8988T (cell line): Measurements from ENCODE around the gene SEMA4D.
"Not testable (repeated sequence)": the region's sequence is repeated elsewhere in the genome, so short reads cannot be mapped to it uniquely, and the experiment has no call there.

Source experiments
- DNase-seq: peaks from one replicate; pipeline ENCODE4 v3.0.0; 2011

SEMA4D gene

DNA sequence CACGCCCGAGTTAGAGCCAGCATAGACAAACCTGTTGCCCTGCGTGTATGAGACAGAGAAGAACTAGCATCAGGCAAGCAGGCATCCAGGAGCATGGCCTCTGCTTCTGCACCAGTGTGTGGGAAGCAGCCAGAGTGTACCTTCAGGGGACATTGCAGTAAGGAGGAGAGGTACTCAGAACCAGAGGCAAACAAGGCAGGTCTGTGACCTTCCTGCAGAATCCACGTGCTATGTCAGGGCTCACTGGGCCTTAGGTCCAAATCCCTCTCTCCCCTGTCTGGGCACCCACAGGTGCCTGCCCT is 116.7 kb downstream of the SEMA4D start:
- DNase-seq: no peak

DNA sequence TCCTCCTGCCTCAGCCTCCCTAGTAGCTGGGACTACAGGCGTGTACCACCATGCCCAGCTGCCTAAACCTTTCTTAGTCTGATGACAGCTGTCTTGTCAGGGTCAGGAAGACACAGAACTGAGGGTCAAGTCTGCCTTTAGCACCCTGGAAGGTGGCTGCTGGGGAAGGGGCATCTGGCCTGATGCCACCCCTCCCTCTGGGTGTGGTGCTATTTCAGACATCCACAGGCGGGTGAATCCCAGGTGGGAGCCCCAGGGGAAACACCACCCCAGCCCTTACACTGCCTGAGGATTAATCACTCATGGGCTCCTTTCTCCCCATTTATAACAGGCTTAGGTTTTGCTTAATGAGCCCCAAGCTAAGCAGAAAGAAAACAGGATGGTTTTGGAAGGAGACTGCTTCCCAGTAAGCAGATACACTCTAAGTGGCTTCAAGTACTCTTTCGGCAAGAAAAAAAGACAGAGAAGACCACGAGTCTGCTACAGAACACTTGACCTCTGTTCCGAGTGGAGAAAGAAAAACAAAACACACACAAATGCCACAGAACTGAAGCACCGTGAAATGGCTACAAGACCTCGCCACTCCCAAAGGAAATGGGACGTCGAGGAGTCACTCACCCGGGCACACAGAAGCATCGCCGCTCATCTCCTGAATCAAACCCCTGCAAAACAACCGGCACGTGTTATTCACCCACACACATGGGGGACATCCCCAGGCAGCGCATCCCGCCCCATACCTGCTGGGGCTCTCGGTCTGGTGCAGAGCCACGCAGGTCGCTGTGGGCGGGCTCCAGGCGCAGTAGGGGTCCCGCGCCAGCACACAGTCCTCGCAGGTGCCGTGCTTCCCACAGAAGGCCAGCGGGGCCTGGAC is 117.2 kb downstream of the SEMA4D start:
- DNase-seq: no peak

DNA sequence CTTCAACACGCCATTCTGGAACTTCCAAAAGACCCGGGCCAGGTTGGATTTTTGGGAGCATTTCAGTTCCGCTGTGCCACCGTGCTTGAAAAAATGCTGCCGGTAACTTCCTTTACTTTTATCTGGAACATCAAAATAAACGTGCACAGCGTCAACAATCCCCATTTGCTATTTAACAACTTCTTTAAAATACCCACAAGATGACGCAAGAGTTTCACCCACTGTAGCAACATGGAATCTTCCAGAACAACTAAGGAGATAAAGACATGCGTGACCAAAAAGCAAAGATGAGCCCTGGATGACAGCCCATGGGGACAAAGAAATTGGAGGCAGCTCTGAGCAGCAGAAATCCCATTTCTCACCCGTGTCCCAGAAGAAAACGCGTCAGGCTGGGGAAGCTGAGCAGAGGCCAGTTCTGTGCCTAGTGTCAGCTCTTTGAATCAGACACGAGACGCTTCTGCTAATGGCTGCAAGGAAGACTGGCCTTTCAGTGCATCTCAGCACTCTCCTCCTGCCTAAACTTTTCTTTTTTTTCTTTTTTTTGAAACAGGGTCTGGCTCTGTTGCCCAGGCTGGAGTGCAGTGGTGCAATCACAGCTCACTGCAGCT is 118.3 kb downstream of the SEMA4D start:
- no peak for DNase-seq

DNA sequence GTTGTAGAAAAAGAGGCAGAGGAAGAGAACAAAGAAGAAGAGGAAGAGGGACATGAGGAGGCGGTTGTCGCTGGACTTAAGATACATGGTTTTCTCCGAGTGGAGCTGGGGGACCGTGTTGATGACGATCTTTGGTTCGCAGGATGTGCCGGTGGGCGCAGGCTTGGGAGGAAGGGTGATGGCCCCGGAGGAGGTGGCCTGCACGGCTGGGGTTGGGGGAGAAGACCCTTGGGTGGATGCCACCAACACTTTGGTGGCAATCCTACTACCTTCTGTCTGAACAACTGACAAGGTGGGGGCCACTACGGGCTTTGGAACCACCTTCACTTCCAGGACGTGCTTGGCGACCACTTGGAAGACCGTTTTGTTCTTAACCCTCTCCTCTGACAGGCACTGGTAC is 118.9 kb downstream of the SEMA4D start:
- DNase-seq: no peak

DNA sequence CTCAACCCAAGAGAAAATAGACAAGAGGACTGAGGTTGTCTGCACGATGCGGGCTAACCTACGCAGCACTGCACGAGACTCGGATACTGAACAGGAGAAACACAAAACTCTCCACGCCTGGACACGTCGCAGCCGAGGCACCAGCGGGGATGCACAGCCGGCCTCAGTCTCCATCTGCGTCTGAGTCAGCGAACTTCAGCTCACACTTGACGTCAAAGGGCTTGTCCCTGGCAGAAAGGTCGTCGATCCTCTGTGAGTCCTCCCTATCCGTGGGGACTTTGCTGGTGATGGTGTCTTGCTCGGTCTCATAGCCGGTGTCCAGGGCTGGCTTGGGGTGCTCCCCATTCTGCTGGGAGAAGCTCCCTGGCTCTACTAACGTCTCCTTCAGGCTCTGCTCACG is 119.4 kb downstream of the SEMA4D start:
- no peak for DNase-seq

DNA sequence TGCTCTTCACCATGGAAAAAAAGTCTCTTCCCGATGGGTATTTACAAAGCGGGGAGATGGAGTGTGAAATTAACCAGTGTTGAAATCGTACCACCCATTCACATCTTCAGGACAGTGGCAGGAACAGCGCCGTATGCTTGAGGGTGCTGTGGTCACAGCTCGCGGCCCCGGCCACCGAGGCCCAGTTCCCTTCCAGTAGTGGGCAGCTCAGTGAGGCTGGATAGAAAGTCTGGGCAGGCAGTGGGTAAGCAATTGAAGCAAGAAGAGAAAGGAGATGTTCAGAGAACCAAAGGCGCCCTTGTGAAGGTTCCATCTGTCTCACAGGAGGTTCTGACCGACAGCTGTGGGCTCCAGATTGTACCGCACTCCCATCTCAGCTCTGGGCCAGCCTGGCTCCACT is 120.5 kb downstream of the SEMA4D start:
- no peak for DNase-seq

DNA sequence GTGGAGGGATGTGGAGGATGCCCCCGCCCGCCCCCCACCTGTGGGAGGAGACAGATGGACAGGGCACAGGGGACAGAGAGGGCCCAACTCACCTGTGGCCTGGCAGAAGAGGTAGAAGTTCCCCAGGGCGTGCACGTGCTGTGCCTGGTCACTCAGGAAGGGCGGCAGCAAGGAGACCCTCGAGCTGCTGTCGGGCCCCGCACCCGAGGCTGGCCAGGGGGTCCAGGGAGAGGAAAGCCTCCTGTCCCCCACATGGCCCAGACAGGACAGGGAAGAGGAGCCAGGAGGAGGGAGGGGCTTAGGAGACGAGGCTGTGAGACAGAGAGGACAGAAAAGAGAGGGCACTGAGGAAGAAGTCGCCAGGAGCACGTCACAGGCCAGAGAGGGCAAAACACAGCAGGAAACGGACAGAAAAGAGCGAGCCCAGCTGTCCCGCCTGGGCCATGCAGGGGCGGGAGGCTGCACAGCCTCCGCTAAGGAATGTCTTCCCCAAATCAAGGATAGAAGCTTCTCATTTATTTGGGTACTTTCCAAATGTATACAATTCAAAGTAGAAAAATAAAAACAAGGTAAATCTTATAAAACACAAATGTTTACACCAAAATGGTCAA is 121.1 kb downstream of the SEMA4D start:
- no peak for DNase-seq

DNA sequence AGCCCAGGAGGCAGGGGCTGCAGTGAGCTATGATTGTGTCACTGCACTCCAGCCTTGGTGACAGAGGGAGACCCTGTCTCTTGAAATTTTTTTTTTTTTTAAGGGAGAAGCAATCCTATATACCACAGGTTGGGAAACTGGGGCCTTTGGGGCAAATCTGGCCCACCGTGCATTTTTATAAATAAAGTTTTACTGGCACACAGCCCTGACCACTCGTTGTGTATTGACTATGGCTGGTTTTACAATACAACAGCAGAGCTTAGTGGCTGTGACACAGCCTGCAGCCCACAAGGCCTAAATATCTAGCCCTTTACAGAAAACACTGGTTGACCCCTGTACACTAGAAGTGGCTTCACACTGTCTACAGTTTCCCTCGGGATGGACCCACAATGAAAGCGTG is 121.6 kb downstream of the SEMA4D start:
- no peak for DNase-seq

DNA sequence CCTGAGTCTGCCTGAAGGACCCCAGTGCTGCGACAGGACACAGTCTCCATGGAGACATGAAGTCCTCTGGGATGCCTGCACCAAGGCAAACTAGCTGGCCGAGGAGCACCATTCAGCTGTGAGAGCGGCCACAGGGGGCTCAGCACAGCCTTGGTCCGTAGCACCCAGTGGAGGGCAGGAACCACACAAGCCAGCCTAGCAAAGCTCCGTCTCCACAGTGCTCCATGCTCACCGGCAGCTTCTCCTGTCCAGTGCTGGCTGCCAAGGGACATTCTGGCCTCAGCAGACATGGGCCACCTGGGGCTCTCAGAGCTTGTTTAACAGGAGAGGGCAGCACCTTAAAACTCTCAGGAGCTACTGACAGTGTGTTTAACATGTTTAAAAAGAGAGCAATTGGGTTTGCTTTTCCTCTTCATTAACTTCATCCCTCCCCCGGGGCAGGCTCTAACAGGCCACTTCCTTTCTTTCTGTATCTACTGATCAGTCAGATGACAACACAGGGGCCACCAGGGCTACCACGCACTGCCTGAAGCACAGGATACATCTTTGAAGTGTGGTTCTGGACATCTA is 122.6 kb downstream of the SEMA4D start:
- DNase-seq: no peak

DNA sequence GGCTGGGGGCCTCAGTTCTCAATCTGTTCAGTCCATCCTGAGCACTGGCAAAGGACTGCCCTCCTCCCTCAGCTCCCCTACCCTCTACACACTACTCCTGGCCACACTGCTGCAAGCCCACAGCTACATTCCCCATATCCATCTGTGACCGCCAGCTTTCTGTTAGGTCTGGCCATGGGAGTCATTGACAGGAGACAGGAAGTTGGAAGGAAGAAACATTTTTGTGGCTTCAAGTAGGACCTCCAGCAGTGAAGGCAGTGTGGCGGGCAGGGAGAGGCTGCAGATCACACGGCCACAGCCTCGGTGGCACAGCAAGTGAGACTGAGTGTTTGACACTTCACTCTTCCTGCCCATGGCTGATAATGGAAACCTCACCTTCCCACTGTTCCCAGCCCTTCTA is 123.7 kb downstream of the SEMA4D start:
- no peak for DNase-seq

DNA sequence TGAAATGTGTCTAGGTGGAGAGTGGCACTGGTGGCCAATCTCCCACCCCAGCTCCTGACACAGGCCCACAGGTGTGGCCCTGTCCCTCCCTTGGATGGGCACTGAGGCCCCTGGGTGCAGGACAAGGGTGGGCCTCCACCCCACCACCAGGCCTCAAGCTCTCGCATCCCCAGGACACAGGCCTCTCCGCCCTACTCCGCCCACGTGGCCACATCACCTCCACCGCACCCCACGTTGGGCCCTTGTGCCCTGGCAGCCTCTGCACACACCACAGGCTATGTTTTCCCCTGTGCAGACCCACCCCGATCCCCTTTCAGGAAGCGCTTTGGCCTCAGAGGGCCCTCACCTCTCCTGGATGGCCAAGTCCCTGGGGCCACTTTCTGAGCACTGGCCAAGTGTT is 124.9 kb downstream of the SEMA4D start:
- no peak for DNase-seq

DNA sequence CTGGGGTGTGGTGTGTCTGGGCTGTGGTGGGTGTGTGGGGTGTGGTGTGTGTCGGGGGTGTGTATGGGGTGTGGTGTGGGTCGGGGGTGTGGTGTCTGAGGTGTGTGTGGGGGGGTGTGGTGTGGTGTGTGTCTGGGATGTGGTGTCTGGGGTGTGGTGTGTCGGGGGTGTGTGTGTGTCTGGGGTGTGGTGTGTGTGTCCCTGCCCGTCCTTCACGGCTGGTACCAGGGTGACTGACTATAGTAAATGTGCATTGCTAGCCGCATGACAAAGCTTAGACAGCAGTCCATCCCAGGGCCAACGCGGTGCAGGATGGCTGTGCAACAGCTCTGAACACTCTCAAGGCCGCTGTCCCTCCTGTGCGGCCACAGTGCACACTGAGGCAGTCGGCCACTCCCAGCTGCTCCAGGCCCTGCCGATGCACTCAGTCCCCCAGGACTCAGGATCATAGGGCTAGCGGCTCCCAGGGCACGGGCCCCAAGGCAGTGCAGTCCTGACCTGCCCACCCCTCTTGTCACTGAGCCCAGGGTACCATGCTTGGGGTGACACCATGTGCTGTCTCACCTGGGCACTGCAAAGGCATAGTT is 125.6 kb downstream of the SEMA4D start:
- no peak for DNase-seq

DNA sequence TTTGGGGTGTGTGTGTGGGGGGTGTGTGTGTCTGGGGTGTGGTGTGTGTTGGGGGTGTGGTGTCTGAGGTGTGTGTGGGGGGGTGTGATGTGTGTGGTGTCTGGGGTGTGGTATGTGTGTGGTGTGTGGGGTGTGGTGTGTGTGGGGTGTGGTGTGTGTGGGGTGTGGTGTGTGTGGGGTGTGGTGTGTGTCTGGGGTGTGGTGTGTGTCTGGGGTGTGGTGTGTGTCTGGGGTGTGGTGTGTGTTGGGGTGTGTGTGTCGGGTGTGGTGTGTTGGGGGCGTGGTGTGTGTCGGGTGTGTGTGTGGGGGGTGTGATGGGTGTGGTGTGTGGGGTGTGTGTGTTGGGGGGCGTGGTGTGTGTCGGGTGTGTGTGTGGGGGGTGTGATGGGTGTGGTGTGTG is 126.1 kb downstream of the SEMA4D start:
- DNase-seq: not testable (repeated sequence)

DNA sequence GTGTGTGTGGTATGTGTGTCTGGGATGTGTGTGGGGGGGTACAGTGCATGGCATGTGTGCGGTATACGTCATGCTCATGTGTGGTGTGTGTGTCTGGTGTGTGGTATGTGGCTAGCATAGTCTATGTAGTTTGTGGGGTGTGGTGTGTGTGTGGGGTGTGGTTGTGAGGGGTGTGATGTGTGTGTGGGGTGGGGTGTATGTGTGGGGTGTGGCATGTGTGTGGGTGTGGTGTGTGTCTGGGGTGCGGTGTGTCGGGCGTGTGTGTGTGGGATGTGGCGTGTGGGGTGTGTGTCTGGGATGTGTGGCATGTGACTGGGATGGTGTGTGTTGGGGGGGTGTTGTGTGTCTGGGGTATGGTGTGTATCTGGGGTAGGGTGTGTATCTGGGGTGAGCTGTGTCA is 127.3 kb downstream of the SEMA4D start:
- DNase-seq: no peak

DNA sequence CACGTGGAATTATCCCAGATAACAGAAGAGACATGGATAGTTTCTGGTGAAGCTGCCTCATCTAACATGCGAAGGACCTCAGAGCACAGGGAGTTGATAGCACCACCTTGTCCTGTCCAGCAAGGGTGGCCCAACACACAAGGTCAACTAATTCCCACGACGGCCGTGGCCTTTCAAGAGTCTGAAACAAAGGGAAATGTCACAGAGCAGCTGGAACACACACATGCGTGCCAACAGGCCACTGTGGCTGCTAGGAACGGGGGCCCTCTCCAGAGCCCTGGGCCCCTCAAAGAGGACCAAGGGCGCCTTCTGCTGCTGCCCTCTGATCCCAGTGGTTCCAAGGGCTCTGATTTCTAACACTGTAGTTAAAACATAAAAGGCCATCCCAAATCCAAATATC is 128.9 kb downstream of the SEMA4D start:
- DNase-seq: no peak

DNA sequence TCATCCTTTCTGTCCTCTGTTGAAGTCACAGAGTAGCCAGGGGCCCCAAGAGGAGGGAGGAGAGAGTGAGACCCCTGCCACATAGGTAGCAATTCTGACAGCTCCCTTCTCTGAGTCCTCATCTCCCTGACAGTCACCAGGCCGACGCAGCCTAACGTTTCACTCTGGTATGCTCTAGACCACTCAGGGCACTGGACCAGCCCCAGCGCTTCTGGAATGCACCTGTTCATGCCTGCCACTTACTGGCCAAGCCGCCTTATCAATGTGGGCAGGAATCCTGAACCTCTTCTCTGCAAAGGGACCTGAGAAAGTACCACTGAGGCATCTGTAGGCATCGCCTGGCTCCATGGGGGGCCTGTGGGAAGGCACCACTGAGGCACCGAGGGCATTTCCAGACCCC is 129.4 kb downstream of the SEMA4D start:
- DNase-seq: no peak

DNA sequence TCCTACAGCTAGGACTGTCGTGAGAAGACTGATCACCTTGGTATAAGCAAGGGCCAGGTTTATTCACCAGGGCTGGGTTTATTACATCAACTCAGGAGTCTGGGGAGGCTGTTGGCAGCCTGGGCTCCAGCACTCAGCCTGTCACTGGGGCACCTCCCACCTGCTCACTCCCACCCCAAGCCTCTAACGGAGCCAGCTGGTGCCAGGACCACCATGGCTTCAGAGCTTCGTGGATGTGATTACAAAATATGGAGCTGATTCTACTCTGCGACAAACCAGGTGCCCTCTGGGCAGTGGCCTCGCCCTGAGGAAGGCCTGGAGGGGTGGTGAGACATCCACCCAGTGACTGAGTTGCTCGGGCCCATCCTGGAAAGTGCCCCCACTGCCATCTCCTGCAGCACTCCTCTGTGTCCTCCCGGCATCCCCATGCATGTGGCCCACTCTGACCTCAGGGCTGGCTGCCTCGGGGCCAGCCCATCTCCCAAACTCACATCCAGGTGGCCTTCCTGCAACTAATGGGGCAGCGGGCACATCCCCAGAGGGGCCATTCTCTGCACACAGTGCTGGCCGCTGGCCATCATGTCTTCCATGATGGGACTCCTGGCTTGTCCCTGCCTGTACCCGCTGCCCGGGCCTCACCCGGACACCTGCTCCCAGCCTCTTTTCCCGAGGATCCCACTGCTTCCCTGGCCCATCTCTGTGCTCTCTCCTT is 130.0 kb downstream of the SEMA4D start:
- DNase-seq: no peak

DNA sequence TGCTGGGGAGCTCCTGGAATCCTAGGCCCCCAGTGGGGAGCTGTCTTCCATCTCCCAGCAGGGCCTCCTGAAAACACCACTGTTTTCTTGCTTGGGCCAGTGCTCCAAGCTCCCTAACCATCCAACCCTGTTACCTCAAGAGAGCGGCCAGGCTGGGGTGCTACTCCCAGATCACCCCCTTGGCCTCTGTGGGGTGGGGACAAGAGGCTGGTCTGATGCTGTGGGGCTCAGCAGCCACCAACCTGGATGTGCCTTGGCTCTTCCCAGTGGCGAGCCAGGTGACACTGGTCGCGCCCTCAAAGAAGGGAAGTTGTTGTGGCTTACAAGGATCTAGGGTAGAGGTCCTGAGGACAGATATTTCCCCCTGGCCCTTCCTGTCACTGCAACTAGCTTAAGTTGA is 130.6 kb downstream of the SEMA4D start:
- no peak for DNase-seq

DNA sequence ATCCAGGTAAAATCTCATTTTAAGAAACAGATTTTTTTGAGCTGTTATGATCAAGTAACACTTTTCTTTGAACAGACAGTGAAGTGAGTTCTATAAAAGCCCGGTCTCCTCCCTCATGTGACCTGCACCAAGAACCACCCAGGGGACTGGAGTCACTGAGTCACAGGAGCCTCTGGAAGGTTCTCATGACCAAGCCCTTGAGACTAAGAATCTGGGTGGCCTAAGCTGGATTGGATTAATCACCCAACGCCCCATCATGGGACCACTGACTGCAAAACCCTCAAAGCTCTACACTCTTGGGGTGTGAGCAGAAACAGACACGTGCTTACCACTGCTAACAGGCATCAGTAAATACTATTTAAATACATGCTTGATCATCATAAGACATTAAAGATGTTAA is 131.2 kb downstream of the SEMA4D start:
- DNase-seq: no peak

DNA sequence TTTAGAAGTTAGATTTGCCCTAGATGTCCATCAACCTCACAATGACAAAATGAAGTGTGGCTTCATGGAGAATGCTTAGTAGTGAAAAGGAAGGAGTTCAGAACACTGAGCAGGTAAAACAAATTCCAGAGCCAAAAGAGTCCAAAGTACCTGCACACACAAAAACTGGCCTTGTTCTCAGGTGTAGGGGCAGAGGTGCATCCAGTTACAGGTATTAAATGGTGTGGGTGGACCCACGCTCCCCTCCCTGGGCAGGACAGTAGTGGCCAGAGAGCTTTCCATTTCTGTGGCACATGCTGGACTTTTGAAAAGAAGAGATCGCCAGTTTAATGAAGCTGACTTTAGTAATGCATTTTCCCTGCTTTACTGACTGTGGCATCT is 132.4 kb downstream of the SEMA4D start:
- no peak for DNase-seq

DNA sequence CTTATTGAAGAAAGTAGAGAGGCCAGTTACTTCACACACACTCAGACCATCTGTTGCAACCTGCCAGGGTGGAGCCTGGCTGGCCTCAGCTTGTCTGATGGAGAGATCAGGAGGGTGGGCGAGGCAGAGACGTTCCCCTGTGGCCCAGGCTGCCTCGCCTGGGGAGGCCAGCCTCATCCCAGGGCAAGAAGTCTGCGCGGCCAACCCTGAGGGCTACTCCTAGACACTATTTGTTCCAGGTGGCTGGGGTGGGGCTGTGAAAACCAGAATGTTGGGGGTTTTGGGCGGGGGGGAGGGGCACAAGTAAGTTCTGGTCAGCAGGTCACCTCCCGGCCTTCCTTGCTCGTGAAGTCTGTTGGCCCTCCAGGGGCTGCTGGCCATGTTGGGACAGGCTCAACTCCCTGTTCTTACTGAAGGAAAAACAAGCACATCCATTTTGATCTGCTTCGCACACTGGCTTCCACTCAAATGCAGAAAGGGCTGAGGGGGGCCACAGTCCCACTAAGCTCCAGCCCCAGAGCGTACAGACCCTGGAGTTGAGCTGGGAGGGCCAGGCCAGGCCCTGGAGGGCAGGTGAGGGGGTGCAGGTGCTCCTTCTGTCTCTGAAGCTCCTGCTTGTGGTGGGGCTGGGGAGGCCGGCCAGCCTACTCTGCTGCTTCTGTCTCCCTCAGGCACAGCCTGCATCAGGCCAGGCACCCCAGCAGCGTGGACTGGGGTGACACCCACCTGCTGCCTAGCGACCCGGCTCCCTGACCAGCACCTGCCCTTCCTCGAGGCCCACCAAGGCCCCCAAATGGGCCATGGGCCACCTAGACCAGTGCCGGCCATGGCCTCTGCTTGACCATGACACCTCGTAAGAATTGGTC is 133.0 kb downstream of the SEMA4D start:
- no peak for DNase-seq
